K562 (cell line): ENCODE results near the gene IL27RA. TPM values are rescaled to one million over a fixed set of nuclear protein-coding genes. Genes with fewer than 3 reads are reported as not detected.
A peak's percentile ranks its signal among the peaks of the same experiment; 100 is the strongest.

Experiments
- ARNT ChIP-seq, 2 experiments: fragments of 450-650 bp; IDR thresholded peaks; 2 replicates each; pipeline ENCODE4 v1.6.1; 2016; ENCODE audit warnings: mild to moderate bottlenecking in 1 of 2
- BDP1 ChIP-seq: IDR thresholded peaks from 3 replicates; pipeline ENCODE4 v1.6.1; 2011; ENCODE audit not compliant: insufficient read length, insufficient read depth
- BRD4 ChIP-seq: fragments of 200-600 bp; sonication (generic); IDR thresholded peaks from 2 replicates; pipeline ENCODE4 v1.6.1; 2017; ENCODE audit warnings: inconsistent platforms
- CAMTA2 ChIP-seq: fragments of 250-450 bp; sonication (Bioruptor Pico); conservative IDR thresholded peaks from 2 replicates; pipeline ENCODE4 v1.5.1; 2022
- FOXM1 ChIP-seq, 2 experiments: fragments of 450-650 bp in 1 of 2; sonication (generic) in 1 of 2; formaldehyde crosslinking in 1 of 2; IDR thresholded peaks; 2 replicates each; pipeline versions ENCODE4 v1.6.1 to v1.9.0; 2017 to 2022; ENCODE audit warnings: low read depth in 2 of 2, mild to moderate bottlenecking in 2 of 2, missing genetic modification reagents in 1 of 2, moderate library complexity in 1 of 2
- KLF1 ChIP-seq: fragments of 450-650 bp; IDR thresholded peaks from 2 replicates; pipeline ENCODE4 v1.6.1; 2016; ENCODE audit warnings: missing genetic modification characterization, missing compliant biosample characterization
- NCOA6 ChIP-seq: fragments of 450-650 bp; IDR thresholded peaks from 2 replicates; pipeline ENCODE4 v1.6.1; 2017; ENCODE audit warnings: mild to moderate bottlenecking
- RFX5 ChIP-seq: IDR thresholded peaks from 2 replicates; pipeline ENCODE4 v1.6.1; 2011; ENCODE audit warnings: low read depth, mild to moderate bottlenecking, improper control_type of control experiment, low read length
- STAG1 ChIP-seq: sonication (generic); formaldehyde crosslinking; IDR thresholded peaks from 2 replicates; pipeline ENCODE4 v1.5.0; 2020; ENCODE audit warnings: missing genetic modification reagents, borderline replicate concordance
- polyA plus RNA-seq, 8 experiments: library from polyadenylated mRNA; depleted of rRNA in 4 of 8; stranded (reverse) in 5 of 8; unstranded in 3 of 8; fragments of >200 nt; fragmentation: Nextera tagmentation in 2 of 8; fragmentation: Illumina TruSeq in 1 of 8; extraction: Ambion mirVana in 2 of 8; extraction: Trizol in 1 of 8; gene quantifications; 2 replicates each; pipeline versions ENCODE4 v1.2.1 to v1.2.3, GENCODE V29; 2011 to 2014; ENCODE audit warnings: inconsistent platforms in 1 of 8, missing spikeins in 1 of 8
- total RNA-seq, 7 experiments: library from RNA; depleted of rRNA in 6 of 7; stranded (reverse); fragments of >200 nt in 6 of 7; fragmentation: Illumina TruSeq in 2 of 7; extraction: Trizol in 2 of 7; gene quantifications; 2 replicates each; pipeline versions ENCODE4 v1.2.1 to v1.2.3, GENCODE V29; 2011 to 2021; ENCODE audit warnings: low replicate concordance in 1 of 7
- TF ChIP-seq, protein P1 (sequence below), 2 experiments: fragments of 450-650 bp; formaldehyde crosslinking in 1 of 2; IDR thresholded peaks; 2 replicates each; pipeline versions ENCODE4 v1.4.0 to v1.6.1; 2014 to 2020; ENCODE audit warnings: mild to moderate bottlenecking in 2 of 2, borderline replicate concordance in 1 of 2, low read depth in 1 of 2
- TF ChIP-seq, protein P2 (sequence below): fragments of 250-450 bp; sonication (Bioruptor Pico); IDR thresholded peaks from 2 replicates; pipeline ENCODE4 v1.4.0; 2020; ENCODE audit warnings: mild to moderate bottlenecking
- TF ChIP-seq, protein P3 (sequence below), 2 experiments: IDR thresholded peaks in 1 of 2; conservative IDR thresholded peaks in 1 of 2; 2 replicates each; pipeline ENCODE4 v1.6.1; 2016; ENCODE audit warnings: low read depth in 2 of 2, mild to moderate bottlenecking in 1 of 2, missing compliant biosample characterization in 1 of 2, missing genetic modification characterization in 1 of 2, moderate library complexity in 1 of 2

The IL27RA gene
- total and polyA plus RNA-seq, 9 of the 15 experiments (the other 6 are each of a cell fraction or from before 2014, with no cell fraction given) = 1.9 to 15.9 (median 12.0) TPM

DNA sequence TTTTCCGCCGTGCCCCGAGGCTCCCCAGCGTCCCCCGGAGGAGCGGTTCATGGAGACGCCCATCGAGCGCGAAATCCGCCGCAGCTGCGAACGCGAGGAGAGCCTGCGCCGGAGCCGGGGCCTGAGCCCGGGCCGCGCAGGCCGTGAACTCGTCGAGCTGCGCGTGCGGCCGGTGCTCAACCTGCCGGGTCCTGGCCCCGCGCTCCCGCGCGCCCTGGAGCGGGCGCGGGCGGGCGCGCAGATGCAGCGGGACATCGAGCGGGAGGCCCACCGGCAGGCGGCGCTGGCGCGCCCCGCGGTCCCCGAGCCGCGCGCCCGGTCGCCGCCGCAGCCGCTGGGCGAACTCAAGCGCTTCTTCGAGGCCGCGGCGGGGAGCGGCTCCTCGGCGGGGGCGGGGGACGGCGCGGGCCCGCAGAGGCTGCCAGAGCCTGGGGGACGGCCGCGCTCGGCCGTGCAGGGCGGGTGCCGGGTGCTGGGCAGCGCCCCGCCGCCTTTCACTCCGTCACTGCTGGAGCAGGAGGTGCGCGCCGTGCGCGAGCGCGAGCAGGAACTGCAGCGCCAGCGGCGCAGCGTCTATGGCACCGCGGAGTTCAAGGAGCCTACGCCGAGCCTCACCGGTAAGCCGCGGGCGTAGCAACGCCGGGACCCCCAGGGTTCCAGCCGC is 41.8 kb downstream of the IL27RA start (continued):
- TF ChIP-seq, protein P1, sequence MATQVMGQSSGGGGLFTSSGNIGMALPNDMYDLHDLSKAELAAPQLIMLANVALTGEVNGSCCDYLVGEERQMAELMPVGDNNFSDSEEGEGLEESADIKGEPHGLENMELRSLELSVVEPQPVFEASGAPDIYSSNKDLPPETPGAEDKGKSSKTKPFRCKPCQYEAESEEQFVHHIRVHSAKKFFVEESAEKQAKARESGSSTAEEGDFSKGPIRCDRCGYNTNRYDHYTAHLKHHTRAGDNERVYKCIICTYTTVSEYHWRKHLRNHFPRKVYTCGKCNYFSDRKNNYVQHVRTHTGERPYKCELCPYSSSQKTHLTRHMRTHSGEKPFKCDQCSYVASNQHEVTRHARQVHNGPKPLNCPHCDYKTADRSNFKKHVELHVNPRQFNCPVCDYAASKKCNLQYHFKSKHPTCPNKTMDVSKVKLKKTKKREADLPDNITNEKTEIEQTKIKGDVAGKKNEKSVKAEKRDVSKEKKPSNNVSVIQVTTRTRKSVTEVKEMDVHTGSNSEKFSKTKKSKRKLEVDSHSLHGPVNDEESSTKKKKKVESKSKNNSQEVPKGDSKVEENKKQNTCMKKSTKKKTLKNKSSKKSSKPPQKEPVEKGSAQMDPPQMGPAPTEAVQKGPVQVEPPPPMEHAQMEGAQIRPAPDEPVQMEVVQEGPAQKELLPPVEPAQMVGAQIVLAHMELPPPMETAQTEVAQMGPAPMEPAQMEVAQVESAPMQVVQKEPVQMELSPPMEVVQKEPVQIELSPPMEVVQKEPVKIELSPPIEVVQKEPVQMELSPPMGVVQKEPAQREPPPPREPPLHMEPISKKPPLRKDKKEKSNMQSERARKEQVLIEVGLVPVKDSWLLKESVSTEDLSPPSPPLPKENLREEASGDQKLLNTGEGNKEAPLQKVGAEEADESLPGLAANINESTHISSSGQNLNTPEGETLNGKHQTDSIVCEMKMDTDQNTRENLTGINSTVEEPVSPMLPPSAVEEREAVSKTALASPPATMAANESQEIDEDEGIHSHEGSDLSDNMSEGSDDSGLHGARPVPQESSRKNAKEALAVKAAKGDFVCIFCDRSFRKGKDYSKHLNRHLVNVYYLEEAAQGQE (IDR thresholded peaks at IDR 0.05; ENCODE audit: borderline replicate concordance) = peak; percentile 17; the same call in 1 of the 2 replicates
- TF ChIP-seq, protein P1 (CRISPR knock-in tag; IDR thresholded peaks at IDR 0.05; ENCODE audit: low read depth) = no peak
- TF ChIP-seq BRD4 (no peak), RFX5 (no peak), BDP1 (no peak), STAG1 (CRISPR knock-in tag) (no peak), KLF1 (tag) (no peak), NCOA6 (no peak), ARNT (IDR thresholded peaks at IDR 0.05) (no peak), CAMTA2 (CRISPR knock-in tag) (no peak), FOXM1 (IDR thresholded peaks at IDR 0.05; ENCODE audit: low read depth) (no peak), FOXM1 (CRISPR knock-in tag; IDR thresholded peaks at IDR 0.05; ENCODE audit: low read depth) (no peak)
- TF ChIP-seq, protein P2, sequence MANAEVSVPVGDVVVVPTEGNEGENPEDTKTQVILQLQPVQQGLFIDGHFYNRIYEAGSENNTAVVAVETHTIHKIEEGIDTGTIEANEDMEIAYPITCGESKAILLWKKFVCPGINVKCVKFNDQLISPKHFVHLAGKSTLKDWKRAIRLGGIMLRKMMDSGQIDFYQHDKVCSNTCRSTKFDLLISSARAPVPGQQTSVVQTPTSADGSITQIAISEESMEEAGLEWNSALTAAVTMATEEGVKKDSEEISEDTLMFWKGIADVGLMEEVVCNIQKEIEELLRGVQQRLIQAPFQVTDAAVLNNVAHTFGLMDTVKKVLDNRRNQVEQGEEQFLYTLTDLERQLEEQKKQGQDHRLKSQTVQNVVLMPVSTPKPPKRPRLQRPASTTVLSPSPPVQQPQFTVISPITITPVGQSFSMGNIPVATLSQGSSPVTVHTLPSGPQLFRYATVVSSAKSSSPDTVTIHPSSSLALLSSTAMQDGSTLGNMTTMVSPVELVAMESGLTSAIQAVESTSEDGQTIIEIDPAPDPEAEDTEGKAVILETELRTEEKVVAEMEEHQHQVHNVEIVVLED (CRISPR knock-in tag) = peak; percentile 47; the same call in 1 of the 2 replicates
- TF ChIP-seq, protein P3, sequence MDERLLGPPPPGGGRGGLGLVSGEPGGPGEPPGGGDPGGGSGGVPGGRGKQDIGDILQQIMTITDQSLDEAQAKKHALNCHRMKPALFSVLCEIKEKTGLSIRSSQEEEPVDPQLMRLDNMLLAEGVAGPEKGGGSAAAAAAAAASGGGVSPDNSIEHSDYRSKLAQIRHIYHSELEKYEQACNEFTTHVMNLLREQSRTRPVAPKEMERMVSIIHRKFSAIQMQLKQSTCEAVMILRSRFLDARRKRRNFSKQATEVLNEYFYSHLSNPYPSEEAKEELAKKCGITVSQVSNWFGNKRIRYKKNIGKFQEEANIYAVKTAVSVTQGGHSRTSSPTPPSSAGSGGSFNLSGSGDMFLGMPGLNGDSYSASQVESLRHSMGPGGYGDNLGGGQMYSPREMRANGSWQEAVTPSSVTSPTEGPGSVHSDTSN (CRISPR knock-in tag; IDR thresholded peaks at IDR 0.05; ENCODE audit: low read depth) = no peak
- TF ChIP-seq, protein P3 (tag; conservative IDR thresholded peaks at IDR 0.05; ENCODE audit: low read depth) = no peak
